RWPE2 (cell line): ENCODE measurements around the gene KRTCAP2.

Source experiments
- ATAC-seq: fragments of 200-7000 bp; cut with Tn5 transposase; 3 replicates; pipeline ENCODE4 v1.9.1; 2021; ENCODE audit warnings: low read depth
- DNase-seq: peaks from one replicate; pipeline ENCODE4 v3.0.0-alpha.2; 2020; ENCODE audit warnings: low spot score
- H3K27ac ChIP-seq: fragments of 450-650 bp; 2 replicates; pipeline ENCODE4 v1.5.1; 2017; ENCODE audit warnings: mild to moderate bottlenecking; ENCODE audit not compliant: poor library complexity, severe bottlenecking
- H3K27me3 ChIP-seq: fragments of 250-450 bp; sonication (Bioruptor Pico); 2 replicates; pipeline ENCODE4 v1.5.1; 2021; ENCODE audit warnings: mild to moderate bottlenecking, moderate library complexity; ENCODE audit not compliant: insufficient read depth, poor library complexity, severe bottlenecking
- H3K36me3 ChIP-seq: fragments of 250-450 bp; sonication (Bioruptor Pico); 2 replicates; pipeline ENCODE4 v1.5.1; 2020; ENCODE audit warnings: low read depth, mild to moderate bottlenecking, moderate library complexity
- H3K4me1 ChIP-seq: fragments of 250-450 bp; sonication (Bioruptor Pico); 2 replicates; pipeline ENCODE4 v1.5.1; 2021; ENCODE audit warnings: mild to moderate bottlenecking, moderate library complexity; ENCODE audit not compliant: insufficient read depth, poor library complexity, severe bottlenecking
- H3K4me3 ChIP-seq: fragments of 250-450 bp; sonication (Bioruptor Pico); 2 replicates; pipeline ENCODE4 v1.5.1; 2021; ENCODE audit warnings: mild to moderate bottlenecking, moderate library complexity; ENCODE audit not compliant: severe bottlenecking
- H3K9me3 ChIP-seq: fragments of 250-450 bp; sonication (Bioruptor Pico); 2 replicates; pipeline ENCODE4 v1.5.1; 2021; ENCODE audit warnings: mild to moderate bottlenecking, moderate library complexity; ENCODE audit not compliant: severe bottlenecking
- TF ChIP-seq, protein P1 (sequence below): fragments of 450-650 bp; IDR thresholded peaks from one replicate; pipeline ENCODE4 v1.5.1; 2017; ENCODE audit warnings: mild to moderate bottlenecking, moderate library complexity; ENCODE audit not compliant: poor library complexity, severe bottlenecking

Gene KRTCAP2

DNA sequence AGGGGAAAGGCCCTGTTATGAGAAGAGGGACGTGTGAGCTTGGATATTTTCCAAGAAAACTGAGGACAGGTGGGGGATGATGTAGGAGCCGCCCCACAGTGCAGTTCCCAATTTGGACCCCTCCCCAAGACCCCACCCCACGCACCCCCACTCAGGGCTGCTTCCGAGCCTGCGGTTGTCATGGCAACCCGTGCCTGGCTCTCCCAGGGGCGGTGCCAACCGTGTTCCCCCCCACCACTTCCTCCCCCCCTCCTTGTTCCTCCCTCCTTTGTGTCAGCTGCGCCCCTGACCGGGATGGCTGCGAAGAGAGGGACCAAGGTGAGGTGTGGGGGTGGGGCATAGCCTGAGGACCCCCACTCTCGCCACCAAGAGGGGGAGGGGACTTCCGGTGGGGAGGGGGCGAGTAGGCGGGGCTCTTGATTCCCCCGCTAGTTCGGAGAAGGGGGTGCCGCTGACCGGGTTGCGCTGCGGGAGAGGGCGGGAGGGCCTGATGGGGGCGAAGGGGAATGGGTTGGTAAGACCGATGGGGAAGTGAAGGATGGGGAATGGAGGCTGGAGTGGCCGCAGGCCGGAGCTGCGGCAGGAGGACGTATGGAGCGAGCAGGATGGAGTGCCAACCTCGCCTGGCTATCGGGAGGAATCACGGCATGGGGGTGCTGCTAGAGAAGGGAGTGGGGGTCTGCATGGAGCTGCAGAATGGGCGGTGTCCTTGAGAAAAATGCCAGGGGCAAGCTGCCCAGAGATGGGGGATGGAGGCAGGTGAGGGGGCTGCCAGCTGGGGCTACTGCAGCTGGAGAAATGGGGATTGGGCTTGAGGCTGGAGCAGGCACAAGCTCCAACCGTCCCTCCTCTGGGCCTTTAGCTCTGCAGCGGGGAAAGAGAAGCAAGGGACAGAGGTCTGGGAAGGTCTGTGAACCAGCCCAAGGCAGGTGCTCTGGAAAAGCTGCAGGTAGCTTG, 1.5 kb upstream of the KRTCAP2 start:
- Histone ChIP-seq H3K27me3 (no peaks in the 10 kb centered on the region), H3K36me3 (peaks cover 34% of the 10 kb centered on the region), H3K27ac (peak overlapping the region; percentile 61), H3K4me1 (no peaks in the 10 kb centered on the region), H3K4me3 (peak overlapping the region; percentile 69), H3K9me3 (no peaks in the 10 kb centered on the region)
- DNase-seq, result no peak
- ATAC-seq, result no peak
- TF ChIP-seq, protein P1, sequence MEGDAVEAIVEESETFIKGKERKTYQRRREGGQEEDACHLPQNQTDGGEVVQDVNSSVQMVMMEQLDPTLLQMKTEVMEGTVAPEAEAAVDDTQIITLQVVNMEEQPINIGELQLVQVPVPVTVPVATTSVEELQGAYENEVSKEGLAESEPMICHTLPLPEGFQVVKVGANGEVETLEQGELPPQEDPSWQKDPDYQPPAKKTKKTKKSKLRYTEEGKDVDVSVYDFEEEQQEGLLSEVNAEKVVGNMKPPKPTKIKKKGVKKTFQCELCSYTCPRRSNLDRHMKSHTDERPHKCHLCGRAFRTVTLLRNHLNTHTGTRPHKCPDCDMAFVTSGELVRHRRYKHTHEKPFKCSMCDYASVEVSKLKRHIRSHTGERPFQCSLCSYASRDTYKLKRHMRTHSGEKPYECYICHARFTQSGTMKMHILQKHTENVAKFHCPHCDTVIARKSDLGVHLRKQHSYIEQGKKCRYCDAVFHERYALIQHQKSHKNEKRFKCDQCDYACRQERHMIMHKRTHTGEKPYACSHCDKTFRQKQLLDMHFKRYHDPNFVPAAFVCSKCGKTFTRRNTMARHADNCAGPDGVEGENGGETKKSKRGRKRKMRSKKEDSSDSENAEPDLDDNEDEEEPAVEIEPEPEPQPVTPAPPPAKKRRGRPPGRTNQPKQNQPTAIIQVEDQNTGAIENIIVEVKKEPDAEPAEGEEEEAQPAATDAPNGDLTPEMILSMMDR, result no peak

DNA sequence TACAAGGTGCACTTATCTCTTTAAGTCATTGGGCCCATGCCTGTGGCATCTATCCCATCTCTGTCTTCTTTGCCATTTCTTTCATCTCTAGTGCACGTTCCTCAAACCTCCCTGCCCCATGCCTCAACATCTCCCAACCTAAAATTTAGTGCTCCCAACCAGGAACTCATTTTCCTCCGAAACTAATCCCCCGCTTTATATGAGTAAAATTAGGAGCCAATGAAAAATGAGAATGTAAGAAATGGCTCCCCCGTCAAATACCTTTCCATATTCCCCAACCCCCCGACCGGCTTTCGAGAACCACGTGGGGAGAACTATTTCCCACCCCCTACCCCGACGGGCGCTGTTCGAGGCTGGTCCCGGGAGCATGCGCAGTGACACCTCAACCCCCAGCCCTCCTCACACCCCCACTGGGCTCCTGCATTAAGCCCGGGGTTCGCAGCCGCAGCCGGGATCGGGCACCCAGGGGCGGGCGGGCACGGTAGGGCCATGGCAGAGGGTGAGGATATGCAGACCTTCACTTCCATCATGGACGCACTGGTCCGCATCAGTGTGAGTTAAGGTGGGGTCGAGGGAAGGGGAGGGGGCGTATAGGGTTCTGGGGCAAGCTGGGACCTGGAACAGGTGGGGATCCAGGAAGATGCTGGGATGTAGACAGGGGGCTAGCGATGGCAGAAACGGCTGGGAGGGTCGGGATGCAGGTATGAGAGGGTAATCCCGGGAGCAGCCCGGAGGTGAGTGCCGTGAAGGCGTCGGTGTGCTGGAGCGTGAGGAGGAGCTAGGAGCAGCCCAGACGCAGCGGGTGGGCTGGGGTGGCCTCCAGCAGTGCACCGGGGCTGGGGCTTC, 597 bp upstream of the KRTCAP2 start, which contains the start of gene TRIM46:
TRIM46 (plus strand) TSS at position 372 of the 846 bp plus-strand sequence; CDS start at position 490, 118 bp downstream.
- Histone ChIP-seq H3K4me3 (peak within 1 kb of the TSS; percentile 69), H3K27ac (peak within 1 kb of the TSS; percentile 61), H3K4me1 (no peaks in the 10 kb centered on the region), H3K9me3 (no peaks in the 10 kb centered on the region), H3K36me3 (peaks cover 32% of the 10 kb centered on the region), H3K27me3 (no peaks in the 10 kb centered on the region)
- TF ChIP-seq, protein P1, result peak; percentile 81
- ATAC-seq (peak; percentile 22; the same call in 2 of the 3 replicates), DNase-seq (peak; percentile 71)

DNA sequence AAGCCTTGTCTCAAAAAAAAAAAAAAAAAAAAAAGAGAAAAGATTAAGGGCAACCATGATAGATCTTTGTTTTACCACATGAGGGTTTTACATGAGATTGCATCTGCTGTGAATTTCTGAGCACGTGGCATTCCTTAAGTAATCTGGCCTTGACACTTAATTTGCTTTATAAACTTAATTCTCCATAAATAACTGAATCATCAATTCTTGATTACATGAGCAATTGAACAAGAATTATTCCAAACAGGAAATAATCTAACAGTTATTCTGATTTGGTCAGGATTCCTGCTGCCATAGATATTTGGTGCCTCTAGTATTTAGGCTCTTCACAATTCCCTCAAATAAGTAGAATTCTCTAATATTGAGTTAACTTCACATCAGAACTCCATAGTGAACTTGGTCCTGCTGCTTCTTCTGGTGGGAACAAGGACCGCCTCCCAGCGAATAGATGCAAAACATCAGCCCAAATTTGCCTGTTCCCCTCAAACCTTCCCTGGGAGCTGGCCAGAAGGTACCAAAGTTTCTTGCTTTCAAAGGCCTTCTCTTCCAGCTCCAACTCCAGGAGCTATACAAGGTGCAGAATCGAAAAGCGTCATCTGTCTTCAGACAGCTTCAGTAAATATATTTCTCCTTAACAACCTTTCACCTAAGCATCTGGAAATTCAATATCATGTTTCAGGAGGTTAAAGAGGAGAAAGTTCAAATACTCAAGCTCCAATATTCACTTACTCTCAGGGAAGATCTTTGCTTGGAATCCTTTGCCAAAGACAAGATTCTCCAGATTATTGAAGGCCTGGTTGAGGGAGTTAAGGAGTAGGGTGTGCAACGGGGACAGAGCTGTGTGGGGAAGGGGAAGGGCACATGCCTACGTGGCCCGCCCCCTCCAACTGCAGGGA, 1.0 kb downstream of the KRTCAP2 start:
- Histone ChIP-seq H3K27ac (peak overlapping the region; percentile 61), H3K4me1 (no peaks in the 10 kb centered on the region), H3K4me3 (peak overlapping the region; percentile 69), H3K36me3 (peaks cover 26% of the 10 kb centered on the region), H3K27me3 (no peaks in the 10 kb centered on the region), H3K9me3 (no peaks in the 10 kb centered on the region)
- no peak for DNase-seq
- no peak for ATAC-seq
- TF ChIP-seq, protein P1, result no peak

DNA sequence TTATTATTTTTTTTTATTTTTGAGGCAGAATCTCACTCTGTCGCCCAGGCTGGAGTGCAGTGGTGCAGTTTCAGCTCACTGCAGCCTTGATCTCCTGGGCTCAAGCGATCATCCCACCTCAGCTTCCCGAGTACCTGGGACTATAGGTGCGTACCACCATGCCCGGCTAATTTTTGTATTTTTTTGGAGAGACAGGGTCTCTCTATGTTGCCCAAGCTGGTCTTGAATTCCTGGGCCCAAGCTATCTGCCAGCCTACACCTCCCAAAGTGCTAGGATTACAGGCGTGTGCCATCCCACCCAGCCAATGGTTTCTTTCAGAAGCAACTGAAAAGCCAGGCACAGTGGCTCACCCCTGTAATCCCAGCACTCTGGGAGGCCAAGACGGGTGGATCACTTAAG, 2.3 kb downstream of the KRTCAP2 start:
- Histone ChIP-seq H3K9me3 (no peaks in the 10 kb centered on the region), H3K36me3 (peaks cover 21% of the 10 kb centered on the region), H3K4me3 (no peak overlapping the region), H3K27ac (no peak overlapping the region), H3K4me1 (no peaks in the 10 kb centered on the region), H3K27me3 (no peaks in the 10 kb centered on the region)
- no peak for DNase-seq
- ATAC-seq, result no peak
- TF ChIP-seq, protein P1, result no peak
